GM23338 (cell line): ENCODE results near the gene ATF7IP. TPM values are rescaled to one million over a fixed set of nuclear protein-coding genes. Genes with fewer than 3 reads are reported as not detected.
A peak's percentile ranks its signal among the peaks of the same experiment; 100 is the strongest.

Source experiments
- ATAC-seq: fragments of 200-7000 bp; cut with Tn5 transposase; 3 replicates; pipeline ENCODE4 v1.9.1; 2020
- DNase-seq: peaks from one replicate; pipeline ENCODE4 v3.0.0-alpha.2; 2015; ENCODE audit warnings: low spot score
- H2AFZ ChIP-seq: fragments of 200-600 bp; sonication (generic); 2 replicates; pipeline ENCODE4 v1.8.0; 2016; ENCODE audit warnings: antibody characterized with exemption, mild to moderate bottlenecking, moderate library complexity
- H3F3A ChIP-seq: fragments of 200-600 bp; sonication (generic); replicated peaks from 2 replicates; pipeline ENCODE4 v1.8.0; 2017; ENCODE audit warnings: antibody characterized with exemption, mixed run types, low read depth
- H3K27ac ChIP-seq: fragments of 200-600 bp; sonication (generic); 2 replicates; pipeline ENCODE4 v1.6.1; 2016; ENCODE audit warnings: low read depth
- H3K27me3 ChIP-seq: fragments of 200-600 bp; sonication (generic); 2 replicates; pipeline ENCODE4 v1.8.0; 2016; ENCODE audit warnings: mild to moderate bottlenecking, mixed run types, moderate library complexity; ENCODE audit not compliant: insufficient read depth
- H3K36me3 ChIP-seq: fragments of 200-600 bp; sonication (generic); 2 replicates; pipeline ENCODE4 v1.8.0; 2016; ENCODE audit warnings: mild to moderate bottlenecking; ENCODE audit not compliant: insufficient read depth
- H3K4me1 ChIP-seq: fragments of 200-600 bp; sonication (generic); 2 replicates; pipeline ENCODE4 v1.8.0; 2016; ENCODE audit warnings: mild to moderate bottlenecking, moderate library complexity; ENCODE audit not compliant: insufficient read depth
- H3K4me2 ChIP-seq: fragments of 200-600 bp; sonication (generic); 2 replicates; pipeline ENCODE4 v1.7.1; 2017; ENCODE audit warnings: mixed run types
- H3K4me3 ChIP-seq: fragments of 200-600 bp; sonication (generic); 2 replicates; pipeline ENCODE4 v1.6.1; 2016; ENCODE audit warnings: mixed run types
- H3K79me2 ChIP-seq: fragments of 200-600 bp; sonication (generic); replicated peaks from 2 replicates; pipeline ENCODE4 v1.8.0; 2017; ENCODE audit warnings: mild to moderate bottlenecking; ENCODE audit not compliant: insufficient read depth
- H3K9me2 ChIP-seq: fragments of 200-600 bp; sonication (generic); 2 replicates; pipeline ENCODE4 v1.8.0; 2017; ENCODE audit not compliant: insufficient read depth
- H4K20me1 ChIP-seq: fragments of 200-600 bp; sonication (generic); replicated peaks from 2 replicates; pipeline ENCODE4 v1.8.0; 2017; ENCODE audit warnings: mild to moderate bottlenecking; ENCODE audit not compliant: insufficient read depth
- H3K27ac Mint-ChIP-seq: 2 replicates; pipeline ENCODE4 v1.8.0; 2020; ENCODE audit warnings: inconsistent platforms, mild to moderate bottlenecking, moderate library complexity, mixed read lengths
- H3K27me3 Mint-ChIP-seq: 3 replicates; pipeline ENCODE4 v1.8.0; 2022; ENCODE audit warnings: low read depth, mild to moderate bottlenecking, moderate library complexity, mixed read lengths, inconsistent platforms; ENCODE audit not compliant: insufficient read depth, poor library complexity
- H3K36me3 Mint-ChIP-seq: 3 replicates; pipeline ENCODE4 v1.8.0; 2021; ENCODE audit warnings: low read depth, mild to moderate bottlenecking, inconsistent platforms, moderate library complexity, mixed read lengths
- H3K4me1 Mint-ChIP-seq: 3 replicates; pipeline ENCODE4 v1.8.0; 2020; ENCODE audit warnings: mild to moderate bottlenecking, inconsistent platforms, mixed read lengths
- H3K4me3 Mint-ChIP-seq: 3 replicates; pipeline ENCODE4 v1.8.0; 2021; ENCODE audit warnings: moderate library complexity, mild to moderate bottlenecking, inconsistent platforms, mixed read lengths
- H3K9me3 Mint-ChIP-seq: 3 replicates; pipeline ENCODE4 v1.8.0; 2020; ENCODE audit warnings: moderate library complexity, mild to moderate bottlenecking, inconsistent platforms, mixed read lengths
- CREB1 ChIP-seq: fragments of 250-450 bp; sonication (Bioruptor Pico); IDR thresholded peaks from 2 replicates; pipeline ENCODE4 v1.5.0; 2020; ENCODE audit warnings: low read depth, mild to moderate bottlenecking, moderate library complexity
- ETS1 ChIP-seq: IDR thresholded peaks from 2 replicates; pipeline ENCODE4 v1.6.1; 2016; ENCODE audit warnings: antibody characterized with exemption
- NANOG ChIP-seq: IDR thresholded peaks from 2 replicates; pipeline ENCODE4 v1.6.1; 2016; ENCODE audit warnings: antibody characterized with exemption, borderline replicate concordance
- POLR2AphosphoS5 ChIP-seq: IDR thresholded peaks from 2 replicates; pipeline ENCODE4 v1.6.1; 2016; ENCODE audit warnings: antibody characterized with exemption, low read depth
- polyA plus RNA-seq: library from polyadenylated mRNA; unstranded; fragments of >200 nt; fragmentation: Nextera tagmentation; extraction: Ambion mirVana; gene quantifications from 2 replicates; pipeline ENCODE4 v1.2.1, GENCODE V29; 2016
- total RNA-seq: library from RNA; depleted of rRNA; stranded (reverse); fragments of >200 nt; shearing (Covaris generic); gene quantifications from 2 replicates; pipeline ENCODE4 v1.2.3, GENCODE V29; 2014
- TF ChIP-seq, protein P1 (sequence below): fragments of 250-450 bp; sonication (Bioruptor Pico); IDR thresholded peaks from 2 replicates; pipeline ENCODE4 v1.5.0; 2020; ENCODE audit warnings: mild to moderate bottlenecking, moderate library complexity

ATF7IP gene
- total and polyA plus RNA-seq, 2 experiments from 2014 or later: 76.4 to 118 TPM

DNA sequence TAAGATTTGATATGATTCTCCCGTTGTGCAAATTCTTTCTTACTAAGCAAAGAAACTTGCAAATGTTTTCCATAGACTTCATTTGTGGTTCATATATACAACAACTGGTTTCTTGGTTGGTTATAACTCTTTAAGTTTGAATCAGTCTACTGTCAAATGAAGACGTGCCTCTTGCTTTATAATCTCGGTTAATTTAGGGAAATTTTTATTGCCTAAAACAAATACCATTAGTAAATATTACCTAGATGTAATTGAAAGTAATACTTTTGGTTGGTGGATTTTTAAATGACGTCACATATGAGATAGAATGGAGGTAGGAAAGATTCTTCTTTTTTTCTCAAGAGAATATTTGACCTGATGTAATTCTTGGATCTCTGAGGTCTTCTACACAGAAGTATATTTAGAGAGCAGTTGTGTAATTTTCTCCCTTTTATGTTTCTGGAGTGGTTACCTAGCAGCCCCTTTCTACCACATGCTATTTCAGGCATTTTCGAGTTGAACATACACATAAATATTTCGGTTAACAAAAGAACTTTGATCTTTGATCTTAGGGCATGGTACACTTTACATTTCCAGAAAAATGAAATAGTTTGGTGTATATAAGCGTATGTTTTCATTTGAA is 1.7 kb downstream of the ATF7IP start:
- Mint-ChIP-seq H3K27me3 (peaks cover 15% of the 10 kb centered on the region), H3K27ac (peak overlapping the region; percentile 72; the same call in 1 of the 2 replicates), H3K36me3 (peaks cover 15% of the 10 kb centered on the region; the same call in 2 of the 3 replicates), H3K4me3 (peak overlapping the region; percentile 90), H3K4me1 (peaks cover 25% of the 10 kb centered on the region), H3K9me3 (peaks cover 10% of the 10 kb centered on the region; the same call in 2 of the 3 replicates)
- H3K4me3 ChIP-seq: peak overlapping the region; percentile 62
- H3F3A ChIP-seq: no peaks in the 10 kb centered on the region
- no peaks in the 10 kb centered on the region for H3K36me3 ChIP-seq
- no peak overlapping the region for H2AFZ ChIP-seq
- peaks cover 63% of the 10 kb centered on the region for H3K79me2 ChIP-seq
- peak overlapping the region; percentile 86; the same call in 1 of the 2 replicates for H3K27ac ChIP-seq
- H3K4me1 ChIP-seq: peaks cover 18% of the 10 kb centered on the region
- peak overlapping the region; percentile 80 for H3K4me2 ChIP-seq
- TF ChIP-seq POLR2AphosphoS5 (no peak), NANOG (no peak), CREB1 (CRISPR knock-in tag) (peak; percentile 80), ETS1 (no peak)
- TF ChIP-seq, protein P1, sequence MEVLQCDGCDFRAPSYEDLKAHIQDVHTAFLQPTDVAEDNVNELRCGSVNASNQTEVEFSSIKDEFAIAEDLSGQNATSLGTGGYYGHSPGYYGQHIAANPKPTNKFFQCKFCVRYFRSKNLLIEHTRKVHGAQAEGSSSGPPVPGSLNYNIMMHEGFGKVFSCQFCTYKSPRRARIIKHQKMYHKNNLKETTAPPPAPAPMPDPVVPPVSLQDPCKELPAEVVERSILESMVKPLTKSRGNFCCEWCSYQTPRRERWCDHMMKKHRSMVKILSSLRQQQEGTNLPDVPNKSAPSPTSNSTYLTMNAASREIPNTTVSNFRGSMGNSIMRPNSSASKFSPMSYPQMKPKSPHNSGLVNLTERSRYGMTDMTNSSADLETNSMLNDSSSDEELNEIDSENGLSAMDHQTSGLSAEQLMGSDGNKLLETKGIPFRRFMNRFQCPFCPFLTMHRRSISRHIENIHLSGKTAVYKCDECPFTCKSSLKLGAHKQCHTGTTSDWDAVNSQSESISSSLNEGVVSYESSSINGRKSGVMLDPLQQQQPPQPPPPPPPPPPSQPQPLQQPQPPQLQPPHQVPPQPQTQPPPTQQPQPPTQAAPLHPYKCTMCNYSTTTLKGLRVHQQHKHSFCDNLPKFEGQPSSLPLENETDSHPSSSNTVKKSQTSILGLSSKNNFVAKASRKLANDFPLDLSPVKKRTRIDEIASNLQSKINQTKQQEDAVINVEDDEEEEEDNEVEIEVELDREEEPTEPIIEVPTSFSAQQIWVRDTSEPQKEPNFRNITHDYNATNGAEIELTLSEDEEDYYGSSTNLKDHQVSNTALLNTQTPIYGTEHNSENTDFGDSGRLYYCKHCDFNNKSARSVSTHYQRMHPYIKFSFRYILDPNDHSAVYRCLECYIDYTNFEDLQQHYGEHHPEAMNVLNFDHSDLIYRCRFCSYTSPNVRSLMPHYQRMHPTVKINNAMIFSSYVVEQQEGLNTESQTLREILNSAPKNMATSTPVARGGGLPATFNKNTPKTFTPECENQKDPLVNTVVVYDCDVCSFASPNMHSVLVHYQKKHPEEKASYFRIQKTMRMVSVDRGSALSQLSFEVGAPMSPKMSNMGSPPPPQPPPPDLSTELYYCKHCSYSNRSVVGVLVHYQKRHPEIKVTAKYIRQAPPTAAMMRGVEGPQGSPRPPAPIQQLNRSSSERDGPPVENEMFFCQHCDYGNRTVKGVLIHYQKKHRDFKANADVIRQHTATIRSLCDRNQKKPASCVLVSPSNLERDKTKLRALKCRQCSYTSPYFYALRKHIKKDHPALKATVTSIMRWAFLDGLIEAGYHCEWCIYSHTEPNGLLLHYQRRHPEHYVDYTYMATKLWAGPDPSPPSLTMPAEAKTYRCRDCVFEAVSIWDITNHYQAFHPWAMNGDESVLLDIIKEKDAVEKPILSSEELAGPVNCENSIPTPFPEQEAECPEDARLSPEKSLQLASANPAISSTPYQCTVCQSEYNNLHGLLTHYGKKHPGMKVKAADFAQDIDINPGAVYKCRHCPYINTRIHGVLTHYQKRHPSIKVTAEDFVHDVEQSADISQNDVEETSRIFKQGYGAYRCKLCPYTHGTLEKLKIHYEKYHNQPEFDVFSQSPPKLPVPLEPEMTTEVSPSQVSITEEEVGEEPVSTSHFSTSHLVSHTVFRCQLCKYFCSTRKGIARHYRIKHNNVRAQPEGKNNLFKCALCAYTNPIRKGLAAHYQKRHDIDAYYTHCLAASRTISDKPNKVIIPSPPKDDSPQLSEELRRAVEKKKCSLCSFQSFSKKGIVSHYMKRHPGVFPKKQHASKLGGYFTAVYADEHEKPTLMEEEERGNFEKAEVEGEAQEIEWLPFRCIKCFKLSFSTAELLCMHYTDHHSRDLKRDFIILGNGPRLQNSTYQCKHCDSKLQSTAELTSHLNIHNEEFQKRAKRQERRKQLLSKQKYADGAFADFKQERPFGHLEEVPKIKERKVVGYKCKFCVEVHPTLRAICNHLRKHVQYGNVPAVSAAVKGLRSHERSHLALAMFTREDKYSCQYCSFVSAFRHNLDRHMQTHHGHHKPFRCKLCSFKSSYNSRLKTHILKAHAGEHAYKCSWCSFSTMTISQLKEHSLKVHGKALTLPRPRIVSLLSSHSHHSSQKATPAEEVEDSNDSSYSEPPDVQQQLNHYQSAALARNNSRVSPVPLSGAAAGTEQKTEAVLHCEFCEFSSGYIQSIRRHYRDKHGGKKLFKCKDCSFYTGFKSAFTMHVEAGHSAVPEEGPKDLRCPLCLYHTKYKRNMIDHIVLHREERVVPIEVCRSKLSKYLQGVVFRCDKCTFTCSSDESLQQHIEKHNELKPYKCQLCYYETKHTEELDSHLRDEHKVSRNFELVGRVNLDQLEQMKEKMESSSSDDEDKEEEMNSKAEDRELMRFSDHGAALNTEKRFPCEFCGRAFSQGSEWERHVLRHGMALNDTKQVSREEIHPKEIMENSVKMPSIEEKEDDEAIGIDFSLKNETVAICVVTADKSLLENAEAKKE: no peak
- DNase-seq (no peak), ATAC-seq (no peak)
- no peaks in the 10 kb centered on the region for H4K20me1 ChIP-seq
- no peaks in the 10 kb centered on the region for H3K9me2 ChIP-seq
- H3K27me3 ChIP-seq: no peaks in the 10 kb centered on the region
